Neutrophil (primary cell): ENCODE data around the gene MTAP.

Experiments
- H3K27ac ChIP-seq: fragments of 200-600 bp; sonication (generic); 2 replicates; pipeline ENCODE4 v1.5.1; 2016; ENCODE audit warnings: mild to moderate bottlenecking, moderate library complexity
- H3K27me3 ChIP-seq: fragments of 200-600 bp; sonication (generic); 2 replicates; pipeline ENCODE4 v1.6.0; 2016; ENCODE audit warnings: mild to moderate bottlenecking
- H3K36me3 ChIP-seq: fragments of 200-600 bp; sonication (generic); 2 replicates; pipeline ENCODE4 v1.5.1; 2017
- H3K4me1 ChIP-seq, 2 experiments: fragments of 200-600 bp in 1 of 2; sonication (generic) in 1 of 2; 1 replicate in 1 of 2; 2 replicates in 1 of 2; pipeline versions ENCODE4 v1.5.1 to v1.6.1; 2013 to 2016; ENCODE audit warnings: low read depth in 1 of 2, low read length in 1 of 2, mild to moderate bottlenecking in 1 of 2, moderate library complexity in 1 of 2; ENCODE audit not compliant: control insufficient read depth in 1 of 2, insufficient read depth in 1 of 2
- H3K4me3 ChIP-seq, 2 experiments: fragments of 200-600 bp in 1 of 2; sonication (generic) in 1 of 2; 1 replicate in 1 of 2; 2 replicates in 1 of 2; pipeline ENCODE4 v1.5.1; 2013 to 2016; ENCODE audit warnings: low read depth in 1 of 2, low read length in 1 of 2, mild to moderate bottlenecking in 1 of 2, moderate library complexity in 1 of 2
- H3K9me3 ChIP-seq: fragments of 200-600 bp; sonication (generic); 2 replicates; pipeline ENCODE4 v1.5.1; 2016
- TF ChIP-seq, protein P1 (sequence below): fragments of 200-600 bp; sonication (generic); IDR thresholded peaks from 2 replicates; pipeline ENCODE4 v1.5.1; 2016; ENCODE audit warnings: antibody characterized with exemption

MTAP gene

DNA sequence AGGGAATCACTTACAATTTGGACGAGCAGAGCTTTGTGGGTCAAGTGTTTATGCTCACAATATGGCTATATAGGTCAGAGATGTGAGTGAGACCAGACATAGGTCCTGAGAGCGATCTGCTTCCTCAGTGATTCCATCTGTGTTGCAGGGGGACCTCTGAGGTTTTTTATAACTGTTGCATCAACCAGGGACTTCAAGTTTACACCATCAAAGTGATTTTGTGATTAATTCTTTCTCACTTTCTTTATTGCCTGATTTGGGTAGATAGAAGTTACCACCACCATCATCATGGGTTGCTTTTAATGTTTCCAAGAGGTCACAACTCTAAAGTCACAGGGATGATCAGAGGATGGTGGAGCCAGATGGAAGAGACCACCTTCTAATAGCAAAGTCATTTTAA lies 7.0 kb upstream of the MTAP start:
- no peaks in the 10 kb centered on the region for H3K4me1 ChIP-seq
- TF ChIP-seq, protein P1, sequence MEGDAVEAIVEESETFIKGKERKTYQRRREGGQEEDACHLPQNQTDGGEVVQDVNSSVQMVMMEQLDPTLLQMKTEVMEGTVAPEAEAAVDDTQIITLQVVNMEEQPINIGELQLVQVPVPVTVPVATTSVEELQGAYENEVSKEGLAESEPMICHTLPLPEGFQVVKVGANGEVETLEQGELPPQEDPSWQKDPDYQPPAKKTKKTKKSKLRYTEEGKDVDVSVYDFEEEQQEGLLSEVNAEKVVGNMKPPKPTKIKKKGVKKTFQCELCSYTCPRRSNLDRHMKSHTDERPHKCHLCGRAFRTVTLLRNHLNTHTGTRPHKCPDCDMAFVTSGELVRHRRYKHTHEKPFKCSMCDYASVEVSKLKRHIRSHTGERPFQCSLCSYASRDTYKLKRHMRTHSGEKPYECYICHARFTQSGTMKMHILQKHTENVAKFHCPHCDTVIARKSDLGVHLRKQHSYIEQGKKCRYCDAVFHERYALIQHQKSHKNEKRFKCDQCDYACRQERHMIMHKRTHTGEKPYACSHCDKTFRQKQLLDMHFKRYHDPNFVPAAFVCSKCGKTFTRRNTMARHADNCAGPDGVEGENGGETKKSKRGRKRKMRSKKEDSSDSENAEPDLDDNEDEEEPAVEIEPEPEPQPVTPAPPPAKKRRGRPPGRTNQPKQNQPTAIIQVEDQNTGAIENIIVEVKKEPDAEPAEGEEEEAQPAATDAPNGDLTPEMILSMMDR = no peak
- no peaks in the 10 kb centered on the region for H3K36me3 ChIP-seq
- peaks cover 99% of the 10 kb centered on the region for H3K27me3 ChIP-seq
- no peak overlapping the region for H3K4me3 ChIP-seq
- no peaks in the 10 kb centered on the region for H3K9me3 ChIP-seq
- H3K27ac ChIP-seq = no peak overlapping the region

DNA sequence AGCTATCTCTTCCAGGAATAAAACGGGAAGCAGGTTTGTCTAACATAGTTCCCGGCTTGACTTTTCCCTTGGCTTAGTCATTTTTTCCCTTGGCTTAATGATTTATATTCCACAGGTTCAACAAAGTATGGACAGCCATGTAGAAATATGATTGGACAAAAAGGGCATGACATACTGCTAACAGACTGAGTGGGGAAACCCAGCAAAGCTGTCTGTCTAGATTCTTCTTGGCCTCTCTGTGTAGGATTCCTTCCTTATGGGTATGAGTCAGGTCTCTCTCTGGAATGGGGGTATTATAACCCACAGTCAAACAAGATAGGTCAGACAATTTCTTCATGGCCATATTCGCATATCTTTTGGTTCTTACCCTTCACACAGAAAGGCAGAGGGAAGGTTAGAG lies 5.7 kb upstream of the MTAP start:
- Histone ChIP-seq H3K27ac (no peak overlapping the region), H3K27me3 (peaks cover 100% of the 10 kb centered on the region), H3K4me3 (no peak overlapping the region), H3K4me1 (peaks cover 4% of the 10 kb centered on the region in 2 experiments), H3K36me3 (no peaks in the 10 kb centered on the region), H3K9me3 (no peaks in the 10 kb centered on the region)
- TF ChIP-seq, protein P1 = no peak

DNA sequence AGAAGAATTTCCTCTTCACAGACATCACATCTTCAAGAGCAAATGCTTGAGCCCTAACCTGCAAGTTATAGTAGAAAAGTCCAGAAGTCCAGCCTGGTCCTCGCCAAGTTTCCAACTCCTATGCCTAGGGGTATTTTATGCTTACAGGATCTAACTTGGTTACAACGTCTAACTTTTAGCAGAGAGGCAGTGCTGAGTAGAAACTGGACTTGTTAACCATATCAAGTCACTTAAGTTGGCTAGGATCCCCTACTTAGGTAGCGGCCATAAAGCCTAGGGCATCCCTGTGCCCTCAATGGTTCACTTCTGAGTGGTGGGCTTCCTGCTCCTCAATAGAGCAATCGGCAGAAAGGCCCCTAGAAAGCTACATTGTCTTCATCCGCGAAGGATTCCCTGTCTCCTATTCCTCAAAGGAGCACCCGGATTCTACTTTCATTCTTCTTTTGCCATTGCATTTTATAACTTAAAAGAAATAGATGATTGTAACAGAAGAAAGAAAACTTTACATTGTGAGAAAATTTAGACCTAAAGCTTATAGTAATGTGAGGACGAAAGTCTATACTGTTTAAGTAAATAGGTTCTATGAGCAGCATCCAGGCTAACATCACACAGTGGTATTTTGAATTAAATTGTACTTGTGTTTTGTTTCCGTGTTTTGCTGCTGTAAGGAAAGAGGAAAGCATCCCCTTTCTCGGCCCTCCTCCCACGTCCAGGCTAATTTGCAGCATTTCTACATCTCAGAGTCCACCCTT lies 1.3 kb upstream of the MTAP start:
- H3K9me3 ChIP-seq = no peaks in the 10 kb centered on the region
- peaks cover 8 to 18% of the 10 kb centered on the region in 2 experiments for H3K4me1 ChIP-seq
- H3K27me3 ChIP-seq = peaks cover 61% of the 10 kb centered on the region
- TF ChIP-seq, protein P1 = no peak
- no peak overlapping the region for H3K4me3 ChIP-seq
- no peak overlapping the region for H3K27ac ChIP-seq
- no peaks in the 10 kb centered on the region for H3K36me3 ChIP-seq

DNA sequence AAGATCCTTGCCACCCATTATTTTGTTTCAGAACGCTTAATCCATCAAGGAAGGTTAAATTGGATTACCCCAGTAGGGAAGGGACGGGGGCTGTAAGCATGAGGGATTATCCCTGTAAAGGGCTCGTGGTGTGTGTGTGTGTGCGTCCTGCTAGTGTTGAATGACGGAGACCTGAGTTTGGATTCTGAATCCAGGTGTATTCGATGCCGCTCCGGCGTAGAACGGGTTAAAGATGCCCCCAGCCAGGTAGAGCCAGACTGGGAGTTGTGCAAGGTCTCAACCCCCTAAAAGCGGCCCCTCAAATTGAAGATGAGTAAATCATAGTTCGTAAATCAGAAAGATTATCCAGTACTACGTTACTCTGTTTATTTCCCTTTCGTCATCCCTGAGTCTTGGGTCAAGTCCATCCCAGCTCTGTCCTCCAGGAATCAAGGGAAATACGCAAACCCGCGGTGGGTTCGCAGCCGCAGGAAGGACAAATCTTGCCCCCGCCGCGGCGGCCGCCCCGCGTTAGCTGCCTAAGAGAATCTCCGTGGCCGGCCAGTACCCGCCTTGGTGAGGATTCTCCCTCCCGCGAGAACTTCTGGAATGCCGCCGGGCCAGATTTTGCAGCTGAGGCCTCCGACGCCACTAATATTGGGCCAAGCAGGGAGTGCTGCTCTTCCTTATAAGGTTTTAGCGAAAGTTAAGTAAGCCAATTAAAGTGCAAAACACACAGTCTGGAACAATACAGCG lies 586 bp upstream of the MTAP start:
- Histone ChIP-seq H3K4me1 (peaks cover 8 to 18% of the 10 kb centered on the region in 2 experiments), H3K27me3 (peaks cover 54% of the 10 kb centered on the region), H3K27ac (no peak overlapping the region), H3K9me3 (no peaks in the 10 kb centered on the region), H3K36me3 (no peaks in the 10 kb centered on the region), H3K4me3 (peak overlapping the region; percentile 64 to 65)
- TF ChIP-seq, protein P1 = no peak

DNA sequence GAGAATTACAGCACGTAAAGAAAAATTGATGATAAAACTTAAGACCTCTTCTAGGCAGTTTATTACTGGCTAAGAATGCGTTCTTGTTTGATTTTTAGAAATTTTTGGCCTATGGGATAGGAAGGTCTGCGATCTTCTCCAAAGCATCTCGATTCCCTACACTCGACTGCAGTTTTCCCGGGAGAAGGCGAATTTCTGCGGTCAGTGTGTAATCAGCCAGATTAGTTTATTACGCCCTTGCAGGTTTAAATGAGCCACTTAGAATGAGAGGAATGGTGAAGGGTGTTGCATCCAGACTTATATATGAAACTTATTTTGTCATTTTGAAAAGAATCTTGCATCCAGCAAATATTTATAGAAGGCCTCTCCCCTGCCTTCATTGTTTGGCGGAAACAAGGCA lies 1.2 kb downstream of the MTAP start:
- no peak overlapping the region for H3K4me3 ChIP-seq
- H3K36me3 ChIP-seq = no peaks in the 10 kb centered on the region
- peaks cover 36% of the 10 kb centered on the region for H3K27me3 ChIP-seq
- H3K4me1 ChIP-seq = peaks cover 8 to 18% of the 10 kb centered on the region in 2 experiments
- TF ChIP-seq, protein P1 = no peak
- H3K9me3 ChIP-seq = no peaks in the 10 kb centered on the region
- H3K27ac ChIP-seq = no peak overlapping the region
